CD4-positive, alpha-beta memory T cell (primary cell): ENCODE data around the gene PLXDC1. TPM values are rescaled to one million over a fixed set of nuclear protein-coding genes. Genes with fewer than 3 reads are reported as not detected.
"Not testable (repeated sequence)": the region's sequence is repeated elsewhere in the genome, so short reads cannot be mapped to it uniquely, and the experiment has no call there.

Source experiments
- CTCF ChIA-PET: fragments of 350-600 bp; sonication (Branson Sonifier 250); formaldehyde crosslinking; loops from one replicate; lab custom pipeline; 2021; ENCODE audit warnings: inconsistent platforms; ENCODE audit not compliant: partially characterized antibody; lab: Charles Lee
- POLR2A ChIA-PET: fragments of 350-600 bp; sonication (Branson Sonifier 250); formaldehyde crosslinking; loops from one replicate; lab custom pipeline; 2021; ENCODE audit not compliant: partially characterized antibody; lab: Charles Lee
- DNase-seq, 5 donors: peaks; one replicate each; pipeline versions ENCODE4 v3.0.0 to v3.0.0-alpha.2; 2020 to 2022; ENCODE audit warnings: mixed read lengths in 1 of 5
- H3K27ac ChIP-seq: one replicate; pipeline ENCODE4 v1.7.0; 2013; ENCODE audit warnings: low read depth, low read length
- H3K27me3 ChIP-seq: 2 replicates; pipeline ENCODE4 v1.7.0; 2013; ENCODE audit warnings: mild to moderate bottlenecking, low read length, moderate library complexity; ENCODE audit not compliant: insufficient read depth
- H3K36me3 ChIP-seq: 2 replicates; pipeline ENCODE4 v1.7.0; 2013; ENCODE audit warnings: mild to moderate bottlenecking, low read length, moderate library complexity; ENCODE audit not compliant: insufficient read depth
- H3K4me1 ChIP-seq: 2 replicates; pipeline ENCODE4 v1.7.0; 2013; ENCODE audit warnings: mild to moderate bottlenecking, low read length, moderate library complexity; ENCODE audit not compliant: insufficient read depth
- H3K4me3 ChIP-seq, 2 donors: one replicate each; pipeline ENCODE4 v1.7.0; 2013; ENCODE audit warnings: low read length in 2 of 2, mild to moderate bottlenecking in 1 of 2
- H3K9me3 ChIP-seq, 2 donors: one replicate each; pipeline ENCODE4 v1.7.0; 2013; ENCODE audit warnings: low read length in 2 of 2, control low read depth in 1 of 2; ENCODE audit not compliant: control insufficient read depth in 1 of 2
- H3K27ac Mint-ChIP-seq, 7 donors: one replicate each; pipeline ENCODE4 v1.8.0; 2020 to 2021; ENCODE audit warnings: mixed read lengths in 7 of 7, mild to moderate bottlenecking in 6 of 7, inconsistent platforms in 3 of 7, moderate library complexity in 3 of 7
- H3K27me3 Mint-ChIP-seq, 2 donors: one replicate each; pipeline ENCODE4 v1.8.0; 2020 to 2021; ENCODE audit warnings: mixed read lengths in 2 of 2
- H3K36me3 Mint-ChIP-seq, 2 donors: one replicate each; pipeline ENCODE4 v1.8.0; 2020 to 2021; ENCODE audit warnings: mixed read lengths in 2 of 2, inconsistent platforms in 1 of 2, mild to moderate bottlenecking in 1 of 2
- H3K4me1 Mint-ChIP-seq, 4 donors: one replicate each; pipeline ENCODE4 v1.8.0; 2020 to 2021; ENCODE audit warnings: mixed read lengths in 4 of 4, mild to moderate bottlenecking in 1 of 4
- H3K4me3 Mint-ChIP-seq, 8 donors: one replicate each; pipeline ENCODE4 v1.8.0; 2020 to 2021; ENCODE audit warnings: mixed read lengths in 8 of 8, mild to moderate bottlenecking in 7 of 8, moderate library complexity in 6 of 8, inconsistent platforms in 3 of 8
- H3K9me3 Mint-ChIP-seq, 8 donors: one replicate each; pipeline ENCODE4 v1.8.0; 2020 to 2021; ENCODE audit warnings: mixed read lengths in 8 of 8, mild to moderate bottlenecking in 5 of 8, inconsistent platforms in 3 of 8, moderate library complexity in 1 of 8
- intact Hi-C: fragments of 100-400 bp; cut with micrococcal nuclease; formaldehyde crosslinking; loops from one replicate; pipeline ENCODE4 v1.15.1; 2023
- polyA plus RNA-seq, 2 donors: library from polyadenylated mRNA; unstranded; fragments of 300-500 nt; fragmentation: Illumina TruSeq; gene quantifications; one replicate each; pipeline ENCODE4 v1.2.3, GENCODE V29; 2021
- total RNA-seq, 2 experiments: library from RNA; stranded (reverse); gene quantifications; one replicate each; pipeline ENCODE4 v1.2.3, GENCODE V29; 2021

The PLXDC1 gene
- total and polyA plus RNA-seq, 4 experiments from 2014 or later, result 2.5 to 16.4 (median 10.2) TPM

- POLR2A ChIA-PET, result interaction anchor here (2.5 kb wide), 1 partner anchor 15 kb away, joined by 7 read pairs; no protein-coding TSS in a partner anchor
- H3K36me3 Mint-ChIP-seq, result no peaks in the 10 kb centered on the region
- Histone ChIP-seq H3K9me3 (no peaks in the 10 kb centered on the region), H3K4me1 (peaks cover 24% of the 10 kb centered on the region), H3K27me3 (no peaks in the 10 kb centered on the region), H3K4me3 (no peak overlapping the region), H3K27ac (no peak overlapping the region), H3K36me3 (no peaks in the 10 kb centered on the region)
- H3K4me1 Mint-ChIP-seq, result peaks cover 12 to 42% (median 25%) of the 10 kb centered on the region in 4 donors
- intact Hi-C loops, result no loop called here
- H3K9me3 Mint-ChIP-seq, result peaks cover 0 to 2% (median 0%) of the 10 kb centered on the region in 8 donors
- peak overlapping the region in 1 of 7 donors; percentile 37 for H3K27ac Mint-ChIP-seq
- peaks cover 13 to 17% of the 10 kb centered on the region in 2 donors for H3K27me3 Mint-ChIP-seq
- CTCF ChIA-PET, result interaction anchor here (0.7 to 3.0 kb wide), 6 partner anchors 16 to 1712 kb away, joined by 3 to 22 read pairs (median 4); no protein-coding TSS in a partner anchor
- no peak overlapping the region for H3K4me3 Mint-ChIP-seq
- DNase-seq, result no peak
Measured at GRCh38 chr17:39169101-39169500, 17.7 kb upstream of the PLXDC1 start.

GRCh38 chr17:39168503-39168902 lies 17.1 kb upstream of the PLXDC1 start:
- POLR2A ChIA-PET, result interaction anchor here (2.5 kb wide), 1 partner anchor 14 kb away, joined by 7 read pairs; no protein-coding TSS in a partner anchor
- H3K9me3 ChIP-seq, result not testable (repeated sequence)
- peaks cover 12 to 39% (median 24%) of the 10 kb centered on the region in 4 donors for H3K4me1 Mint-ChIP-seq

GRCh38 chr17:39167476-39167875 lies 16.0 kb upstream of the PLXDC1 start:
- peaks cover 14 to 17% of the 10 kb centered on the region in 2 donors for H3K27me3 Mint-ChIP-seq
- DNase-seq, result no peak
- H3K4me1 Mint-ChIP-seq, result peaks cover 12 to 35% (median 17%) of the 10 kb centered on the region in 4 donors
- intact Hi-C loops, result no loop called here
- H3K27ac Mint-ChIP-seq, result peak overlapping the region in 1 of 7 donors; percentile 10
- Histone ChIP-seq H3K27me3 (no peaks in the 10 kb centered on the region), H3K4me3 (no peak overlapping the region), H3K27ac (no peak overlapping the region), H3K4me1 (peaks cover 24% of the 10 kb centered on the region), H3K36me3 (no peaks in the 10 kb centered on the region), H3K9me3 (no peaks in the 10 kb centered on the region)
- H3K9me3 Mint-ChIP-seq, result peaks cover 0 to 2% (median 0%) of the 10 kb centered on the region in 8 donors
- CTCF ChIA-PET, result interaction anchor here (0.9 to 7.3 kb wide), 6 partner anchors 8 to 200 kb away, joined by 3 to 106 read pairs (median 33); partner anchors contain the start of gene FBXO47
- H3K4me3 Mint-ChIP-seq, result peak overlapping the region in 3 of 8 donors; percentile 21 to 61 (median 40)
- H3K36me3 Mint-ChIP-seq, result no peaks in the 10 kb centered on the region
- POLR2A ChIA-PET, result interaction anchor here (2.5 kb wide), 1 partner anchor 13 kb away, joined by 7 read pairs; no protein-coding TSS in a partner anchor

More at GRCh38 chr17:39168503-39168902, 17.1 kb upstream of the PLXDC1 start:
- H3K36me3 Mint-ChIP-seq, H3K4me3 Mint-ChIP-seq, H3K36me3 ChIP-seq, H3K4me3 ChIP-seq, DNase-seq, H3K27ac Mint-ChIP-seq, intact Hi-C loops, H3K27ac ChIP-seq, H3K9me3 Mint-ChIP-seq, H3K27me3 ChIP-seq: not testable (repeated sequence)
- peaks cover 24% of the 10 kb centered on the region for H3K4me1 ChIP-seq
- CTCF ChIA-PET, result interaction anchor here (0.7 to 5.7 kb wide), 4 partner anchors 15 to 585 kb away, joined by 4 to 69 read pairs (median 14); no protein-coding TSS in a partner anchor
- H3K27me3 Mint-ChIP-seq, result peaks cover 14 to 17% of the 10 kb centered on the region in 2 donors

- H3K9me3 ChIP-seq, result no peaks in the 10 kb centered on the region
- Mint-ChIP-seq H3K27me3 (peaks cover 14 to 17% of the 10 kb centered on the region in 2 donors), H3K4me3 (peak overlapping the region in 4 of 8 donors; percentile 38 to 72 (median 56)), H3K27ac (peak overlapping the region in 3 of 7 donors; percentile 10 to 78 (median 12)), H3K36me3 (no peaks in the 10 kb centered on the region), H3K9me3 (peaks cover 0 to 2% (median 0%) of the 10 kb centered on the region in 8 donors), H3K4me1 (peaks cover 8 to 29% (median 16%) of the 10 kb centered on the region in 4 donors)
- ChIA-PET CTCF (interaction anchor here (0.7 to 7.3 kb wide), 7 partner anchors 9 to 200 kb away, joined by 3 to 106 read pairs (median 22); partner anchors contain the start of gene FBXO47), POLR2A (interaction anchor here (3.5 kb wide), 1 partner anchor 13 kb away, joined by 35 read pairs; no protein-coding TSS in a partner anchor)
- H3K4me1 ChIP-seq, result peaks cover 24% of the 10 kb centered on the region
- no peak overlapping the region for H3K4me3 ChIP-seq
- H3K27me3 ChIP-seq, result no peaks in the 10 kb centered on the region
- no peaks in the 10 kb centered on the region for H3K36me3 ChIP-seq
- H3K27ac ChIP-seq, result no peak overlapping the region
- intact Hi-C loops, result no loop called here
- DNase-seq, result no peak
Measured at GRCh38 chr17:39166437-39167335, 15.2 kb upstream of the PLXDC1 start.

GRCh38 chr17:39165841-39166349 lies 14.5 kb upstream of the PLXDC1 start, which contains the start of gene ARL5C:
Gene ARL5C, minus strand, starts transcription at chr17:39166161. Its CDS starts 401 bp downstream, at chr17:39165760.
- Histone ChIP-seq H3K27me3 (no peaks in the 10 kb centered on the region), H3K27ac (peak within 1 kb of the TSS; percentile 28), H3K4me1 (peaks cover 24% of the 10 kb centered on the region), H3K4me3 (peak within 1 kb of the TSS; percentile 61), H3K9me3 (no peaks in the 10 kb centered on the region), H3K36me3 (no peaks in the 10 kb centered on the region)
- no peak for DNase-seq
- ChIA-PET POLR2A (interaction anchor here (0.6 to 3.5 kb wide), 3 partner anchors 9 to 34 kb away, joined by 3 to 35 read pairs (median 8); partner anchors contain the start of gene RPL19), CTCF (interaction anchor here (1.2 to 7.3 kb wide), 10 partner anchors 10 to 242 kb away, joined by 4 to 106 read pairs (median 26); partner anchors contain the start of gene PLXDC1)
- intact Hi-C loops, result no loop called here
- H3K4me3 Mint-ChIP-seq, result peak within 1 kb of the TSS; percentile 86 to 96 (median 90)
- H3K27ac Mint-ChIP-seq, result peak within 1 kb of the TSS in 2 of 7 donors; percentile 12 to 78
- peaks cover 14 to 17% of the 10 kb centered on the region in 2 donors for H3K27me3 Mint-ChIP-seq
- no peaks in the 10 kb centered on the region for H3K36me3 Mint-ChIP-seq
- peaks cover 8 to 29% (median 16%) of the 10 kb centered on the region in 4 donors for H3K4me1 Mint-ChIP-seq
- H3K9me3 Mint-ChIP-seq, result peaks cover 0 to 2% (median 0%) of the 10 kb centered on the region in 8 donors

GRCh38 chr17:39165178-39165840 lies 13.9 kb upstream of the PLXDC1 start:
- peak overlapping the region; percentile 28 for H3K27ac ChIP-seq
- H3K36me3 ChIP-seq, result no peaks in the 10 kb centered on the region
- H3K4me3 ChIP-seq, result peak overlapping the region; percentile 61
- peaks cover 24% of the 10 kb centered on the region for H3K4me1 ChIP-seq
- peak overlapping the region in 1 of 7 donors; percentile 0 for H3K27ac Mint-ChIP-seq
- peaks cover 14 to 17% of the 10 kb centered on the region in 2 donors for H3K27me3 Mint-ChIP-seq
- intact Hi-C loops, result no loop called here
- DNase-seq, result peak in 1 of 5 donors; percentile 13
- no peaks in the 10 kb centered on the region for H3K27me3 ChIP-seq
- H3K36me3 Mint-ChIP-seq, result no peaks in the 10 kb centered on the region
- CTCF ChIA-PET, result interaction anchor here (0.6 to 7.3 kb wide), 40 partner anchors 9 to 310 kb away, joined by 3 to 106 read pairs (median 5); partner anchors contain the start of genes LASP1, PLXDC1 and RPL19
- H3K4me3 Mint-ChIP-seq, result peak overlapping the region; percentile 86 to 96 (median 90)
- H3K4me1 Mint-ChIP-seq, result peaks cover 8 to 29% (median 16%) of the 10 kb centered on the region in 4 donors
- no peaks in the 10 kb centered on the region for H3K9me3 ChIP-seq
- H3K9me3 Mint-ChIP-seq, result peaks cover 0 to 2% (median 0%) of the 10 kb centered on the region in 8 donors
- POLR2A ChIA-PET, result interaction anchor here (0.6 to 3.5 kb wide), 13 partner anchors 8 to 311 kb away, joined by 3 to 35 read pairs (median 4); partner anchors contain the start of genes FBXO47, LASP1NB, PLXDC1 and RPL19
